ENCODE measurements around the gene MAML3. TPM values are rescaled to one million over a fixed set of nuclear protein-coding genes. Genes with fewer than 3 reads are reported as not detected.

The MAML3 gene
- total RNA-seq, 1 donor = 0.72 TPM

- no peak for TF ChIP-seq CTCF (IDR thresholded peaks at IDR 0.05; ENCODE audit: extremely low read depth, low read depth, low read length)
- Histone ChIP-seq H3K9me3 (ENCODE audit: low read depth, low read length) (no peaks in the 10 kb centered on the region), H3K4me2 (ENCODE audit: insufficient read depth, low read length) (no peak overlapping the region), H3K36me3 (ENCODE audit: insufficient read depth, low read length) (no peaks in the 10 kb centered on the region), H3K4me1 (ENCODE audit: insufficient read depth, low read length) (peaks cover 7% of the 10 kb centered on the region), H4K20me1 (ENCODE audit: insufficient read depth, low read length) (no peaks in the 10 kb centered on the region), H3K27ac (ENCODE audit: low read depth, low read length) (no peak overlapping the region), H2AFZ (ENCODE audit: low read length) (no peak overlapping the region), H3K4me3 (ENCODE audit: insufficient read depth, low read length) (no peak overlapping the region), H3K79me2 (ENCODE audit: insufficient read depth, low read length) (no peaks in the 10 kb centered on the region), H3K27me3 (ENCODE audit: insufficient read depth, low read length) (no peaks in the 10 kb centered on the region)
- no peak for DNase-seq (ENCODE audit: insufficient read length, low spot score, missing footprints)
Measured at GRCh38 chr4:140140566-140140965, 13.4 kb downstream of the MAML3 start.

GRCh38 chr4:140138428-140138827, 15.6 kb downstream of the MAML3 start:
- no peak overlapping the region for H3K27ac ChIP-seq (ENCODE audit: low read depth, low read length)
- no peaks in the 10 kb centered on the region for H3K9me3 ChIP-seq (ENCODE audit: low read depth, low read length)

GRCh38 chr4:140137671-140138070, 16.3 kb downstream of the MAML3 start:
- no peak for DNase-seq (ENCODE audit: insufficient read length, low spot score, missing footprints)

More at GRCh38 chr4:140138428-140138827, 15.6 kb downstream of the MAML3 start:
- Histone ChIP-seq H3K4me1 (ENCODE audit: insufficient read depth, low read length) (peaks cover 10% of the 10 kb centered on the region), H3K79me2 (ENCODE audit: insufficient read depth, low read length) (no peaks in the 10 kb centered on the region), H3K27me3 (ENCODE audit: insufficient read depth, low read length) (no peaks in the 10 kb centered on the region), H3K36me3 (ENCODE audit: insufficient read depth, low read length) (no peaks in the 10 kb centered on the region), H3K4me3 (ENCODE audit: insufficient read depth, low read length) (no peak overlapping the region), H3K4me2 (ENCODE audit: insufficient read depth, low read length) (no peak overlapping the region), H2AFZ (ENCODE audit: low read length) (no peak overlapping the region), H4K20me1 (ENCODE audit: insufficient read depth, low read length) (no peaks in the 10 kb centered on the region)
- no peak for DNase-seq (ENCODE audit: insufficient read length, low spot score, missing footprints)
- TF ChIP-seq CTCF (IDR thresholded peaks at IDR 0.05; ENCODE audit: extremely low read depth, low read depth, low read length) = no peak

GRCh38 chr4:140136509-140136908, 17.5 kb downstream of the MAML3 start:
- DNase-seq (ENCODE audit: insufficient read length, low spot score, missing footprints) = peak; percentile 87
- H3K4me2 ChIP-seq (ENCODE audit: insufficient read depth, low read length) = no peak overlapping the region

More at GRCh38 chr4:140137671-140138070, 16.3 kb downstream of the MAML3 start:
- H2AFZ ChIP-seq (ENCODE audit: low read length) = peak overlapping the region; percentile 72
- no peaks in the 10 kb centered on the region for H3K79me2 ChIP-seq (ENCODE audit: insufficient read depth, low read length)
- TF ChIP-seq CTCF (IDR thresholded peaks at IDR 0.05; ENCODE audit: extremely low read depth, low read depth, low read length) = no peak
- no peaks in the 10 kb centered on the region for H4K20me1 ChIP-seq (ENCODE audit: insufficient read depth, low read length)
- H3K27ac ChIP-seq (ENCODE audit: low read depth, low read length) = no peak overlapping the region
- no peaks in the 10 kb centered on the region for H3K9me3 ChIP-seq (ENCODE audit: low read depth, low read length)
- peak overlapping the region; percentile 54 for H3K4me3 ChIP-seq (ENCODE audit: insufficient read depth, low read length)
- no peaks in the 10 kb centered on the region for H3K36me3 ChIP-seq (ENCODE audit: insufficient read depth, low read length)
- peaks cover 10% of the 10 kb centered on the region for H3K4me1 ChIP-seq (ENCODE audit: insufficient read depth, low read length)
- H3K27me3 ChIP-seq (ENCODE audit: insufficient read depth, low read length) = no peaks in the 10 kb centered on the region
- peak overlapping the region; percentile 66 for H3K4me2 ChIP-seq (ENCODE audit: insufficient read depth, low read length)

More at GRCh38 chr4:140136509-140136908, 17.5 kb downstream of the MAML3 start:
- H3K27ac ChIP-seq (ENCODE audit: low read depth, low read length) = no peak overlapping the region
- no peaks in the 10 kb centered on the region for H3K36me3 ChIP-seq (ENCODE audit: insufficient read depth, low read length)
- peaks cover 10% of the 10 kb centered on the region for H3K4me1 ChIP-seq (ENCODE audit: insufficient read depth, low read length)
- no peak overlapping the region for H2AFZ ChIP-seq (ENCODE audit: low read length)
- no peaks in the 10 kb centered on the region for H3K79me2 ChIP-seq (ENCODE audit: insufficient read depth, low read length)
- no peak for TF ChIP-seq CTCF (IDR thresholded peaks at IDR 0.05; ENCODE audit: extremely low read depth, low read depth, low read length)
- no peaks in the 10 kb centered on the region for H3K27me3 ChIP-seq (ENCODE audit: insufficient read depth, low read length)
- no peaks in the 10 kb centered on the region for H4K20me1 ChIP-seq (ENCODE audit: insufficient read depth, low read length)
- H3K4me3 ChIP-seq (ENCODE audit: insufficient read depth, low read length) = no peak overlapping the region
- no peaks in the 10 kb centered on the region for H3K9me3 ChIP-seq (ENCODE audit: low read depth, low read length)

All from osteoblast (primary cell).